H9 (cell line): Measurements from ENCODE around the gene CTH. TPM values are rescaled to one million over a fixed set of nuclear protein-coding genes. Genes with fewer than 3 reads are reported as not detected.

Experiments
- DNase-seq: peaks from one replicate; pipeline ENCODE4 v3.0.0-alpha.2; 2017
- H2AFZ ChIP-seq: one replicate; pipeline ENCODE4 v1.6.1; 2013; ENCODE audit warnings: mild to moderate bottlenecking, low read length, control low read depth, moderate library complexity
- H2AK5ac ChIP-seq: 2 replicates; pipeline ENCODE4 v1.6.1; 2013; ENCODE audit warnings: low read length, control low read depth, mixed read lengths; ENCODE audit not compliant: insufficient read length
- H2BK120ac ChIP-seq: one replicate; pipeline ENCODE4 v1.6.1; 2013; ENCODE audit warnings: low read depth, mild to moderate bottlenecking, low read length, control low read depth, inconsistent platforms; ENCODE audit not compliant: poor library complexity, severe bottlenecking
- H2BK12ac ChIP-seq: 2 replicates; pipeline ENCODE4 v1.6.1; 2013; ENCODE audit warnings: low read length, control low read depth, mixed read lengths, low read depth; ENCODE audit not compliant: insufficient read length
- H2BK15ac ChIP-seq: 2 replicates; pipeline ENCODE4 v1.6.1; 2013; ENCODE audit warnings: low read depth, low read length, control low read depth
- H2BK20ac ChIP-seq: one replicate; pipeline ENCODE4 v1.6.1; 2013; ENCODE audit warnings: low read depth, mild to moderate bottlenecking, low read length, control low read depth, inconsistent platforms; ENCODE audit not compliant: poor library complexity, severe bottlenecking
- H2BK5ac ChIP-seq: 2 replicates; pipeline ENCODE4 v1.6.1; 2013; ENCODE audit warnings: low read length, control low read depth, mixed read lengths; ENCODE audit not compliant: insufficient read length
- H3K14ac ChIP-seq: 2 replicates; pipeline ENCODE4 v1.6.1; 2013; ENCODE audit warnings: low read length, control low read depth; ENCODE audit not compliant: insufficient read depth
- H3K18ac ChIP-seq: 2 replicates; pipeline ENCODE4 v1.6.1; 2013; ENCODE audit warnings: low read depth, mild to moderate bottlenecking, mixed read lengths, low read length, control low read depth; ENCODE audit not compliant: insufficient read length
- H3K23ac ChIP-seq: 2 replicates; pipeline ENCODE4 v1.6.1; 2013; ENCODE audit warnings: low read length, control low read depth, mixed read lengths, low read depth; ENCODE audit not compliant: insufficient read length
- H3K23me2 ChIP-seq: 2 replicates; pipeline ENCODE4 v1.6.1; 2013; ENCODE audit warnings: low read depth, mild to moderate bottlenecking, mixed read lengths, low read length, control low read depth; ENCODE audit not compliant: insufficient read length, poor library complexity, severe bottlenecking
- H3K27ac ChIP-seq: 2 replicates; pipeline ENCODE4 v1.5.1; 2013; ENCODE audit warnings: low read length, control low read depth, mixed read lengths, low read depth; ENCODE audit not compliant: insufficient read length
- H3K27me3 ChIP-seq: 2 replicates; pipeline ENCODE4 v1.6.1; 2013; ENCODE audit warnings: low read length, control low read depth, inconsistent platforms; ENCODE audit not compliant: insufficient read depth
- H3K4ac ChIP-seq: 2 replicates; pipeline ENCODE4 v1.6.1; 2013; ENCODE audit warnings: low read depth, mild to moderate bottlenecking, control low read depth, inconsistent platforms, low read length, moderate library complexity
- H3K4me1 ChIP-seq: 2 replicates; pipeline ENCODE4 v1.6.1; 2013; ENCODE audit warnings: low read length, control low read depth, inconsistent platforms; ENCODE audit not compliant: insufficient read depth
- H3K4me2 ChIP-seq: 2 replicates; pipeline ENCODE4 v1.6.1; 2013; ENCODE audit warnings: low read length, control low read depth, mixed read lengths; ENCODE audit not compliant: insufficient read length, insufficient read depth
- H3K56ac ChIP-seq: 2 replicates; pipeline ENCODE4 v1.6.1; 2013; ENCODE audit warnings: low read depth, mild to moderate bottlenecking, mixed read lengths, low read length, control low read depth; ENCODE audit not compliant: insufficient read length
- H3K79me1 ChIP-seq: 2 replicates; pipeline ENCODE4 v1.6.1; 2013; ENCODE audit warnings: low read depth, mild to moderate bottlenecking, moderate library complexity, low read length, control low read depth, inconsistent platforms; ENCODE audit not compliant: insufficient read depth, poor library complexity, severe bottlenecking
- H3K79me2 ChIP-seq: 2 replicates; pipeline ENCODE4 v1.6.1; 2013; ENCODE audit warnings: low read length, control low read depth, inconsistent platforms; ENCODE audit not compliant: insufficient read depth
- H3K9ac ChIP-seq: 2 replicates; pipeline ENCODE4 v1.6.1; 2013; ENCODE audit warnings: low read length, control low read depth, mixed read lengths; ENCODE audit not compliant: insufficient read length; ENCODE audit errors: extremely low read depth
- H3K9me3 ChIP-seq: one replicate; pipeline ENCODE4 v1.6.1; 2013; ENCODE audit warnings: low read depth, low read length, inconsistent platforms; ENCODE audit not compliant: control insufficient read depth
- H3T11ph ChIP-seq: one replicate; pipeline ENCODE4 v1.6.1; 2013; ENCODE audit warnings: mild to moderate bottlenecking, low read length, control low read depth, inconsistent platforms
- H4K20me1 ChIP-seq: one replicate; pipeline ENCODE4 v1.6.1; 2013; ENCODE audit not compliant: control insufficient read depth, insufficient read length, insufficient read depth
- H4K5ac ChIP-seq: 2 replicates; pipeline ENCODE4 v1.6.1; 2013; ENCODE audit warnings: low read depth, mild to moderate bottlenecking, mixed read lengths, low read length, control low read depth; ENCODE audit not compliant: insufficient read length
- H4K8ac ChIP-seq: replicated peaks from 2 replicates; pipeline ENCODE4 v1.6.1; 2013; ENCODE audit warnings: low read length, control low read depth, mixed read lengths, low read depth; ENCODE audit not compliant: insufficient read length
- H4K91ac ChIP-seq: 2 replicates; pipeline ENCODE4 v1.6.1; 2013; ENCODE audit warnings: low read depth, mild to moderate bottlenecking, moderate library complexity, mixed read lengths, low read length, control low read depth; ENCODE audit not compliant: insufficient read length
- H3K27ac Mint-ChIP-seq, 3 experiments: 2 replicates in 2 of 3; 3 replicates in 1 of 3; pipeline ENCODE4 v1.8.0; 2020 to 2021; ENCODE audit warnings: mixed read lengths in 3 of 3, mild to moderate bottlenecking in 1 of 3, moderate library complexity in 1 of 3
- H3K27me3 Mint-ChIP-seq: 2 replicates; pipeline ENCODE4 v1.8.0; 2021; ENCODE audit warnings: low read depth, mild to moderate bottlenecking, moderate library complexity, mixed read lengths
- H3K36me3 Mint-ChIP-seq, 3 experiments: 2 replicates in 2 of 3; 3 replicates in 1 of 3; pipeline ENCODE4 v1.8.0; 2020 to 2021; ENCODE audit warnings: low read depth in 3 of 3, mixed read lengths in 3 of 3; ENCODE audit not compliant: insufficient read depth in 1 of 3
- H3K4me1 Mint-ChIP-seq, 2 experiments: 2 replicates each; pipeline ENCODE4 v1.8.0; 2020; ENCODE audit warnings: mixed read lengths in 2 of 2
- H3K4me3 Mint-ChIP-seq, 2 experiments: 2 replicates in 1 of 2; 3 replicates in 1 of 2; pipeline ENCODE4 v1.8.0; 2020 to 2021; ENCODE audit warnings: mild to moderate bottlenecking in 2 of 2, mixed read lengths in 2 of 2, moderate library complexity in 1 of 2
- H3K9me3 Mint-ChIP-seq, 2 experiments: 2 replicates in 1 of 2; 3 replicates in 1 of 2; pipeline ENCODE4 v1.8.0; 2020; ENCODE audit warnings: mild to moderate bottlenecking in 2 of 2, mixed read lengths in 2 of 2, moderate library complexity in 1 of 2
- CTCF ChIP-seq: fragments of 200-600 bp; sonication (generic); conservative IDR thresholded peaks from 3 replicates; pipeline ENCODE4 v1.8.0; 2021; ENCODE audit warnings: antibody characterized with exemption, mild to moderate bottlenecking
- WGBS: extraction: QIAGEN DNeasy Blood & Tissue Kit; methylation state at CpG from one replicate; pipeline ENCODE4 v1.1.7; 2013; ENCODE audit warnings: missing lambda C conversion rate, low lambda C conversion rate, mixed read lengths; ENCODE audit not compliant: insufficient read length; ENCODE audit errors: extremely low coverage; 5-methylcytosine and 5-hydroxymethylcytosine counted together
- total RNA-seq: library from RNA; stranded (reverse); gene quantifications from 2 replicates; pipeline ENCODE4 v1.2.1, GENCODE V29; 2021

CTH gene
- total RNA-seq, 1 experiment from 2014 or later = 15.5 TPM

GRCh38 chr1:70429219-70429618, 18.2 kb downstream of the CTH start:
- H2BK15ac ChIP-seq = no peak overlapping the region
- no peak overlapping the region for H2AK5ac ChIP-seq
- no peak overlapping the region for H2BK12ac ChIP-seq
- H4K91ac ChIP-seq = no peak overlapping the region
- no peak overlapping the region for H3K4me3 Mint-ChIP-seq
- no peaks in the 10 kb centered on the region for H4K20me1 ChIP-seq
- H3K9me3 Mint-ChIP-seq = no peaks in the 10 kb centered on the region
- no peaks in the 10 kb centered on the region for H3K23me2 ChIP-seq
- H3K27me3 Mint-ChIP-seq = no peaks in the 10 kb centered on the region
- H3K18ac ChIP-seq = no peak overlapping the region
- H3K56ac ChIP-seq = no peak overlapping the region
- no peak for TF ChIP-seq CTCF
- H3K23ac ChIP-seq = no peak overlapping the region
- no peaks in the 10 kb centered on the region for H3K9me3 ChIP-seq
- no peaks in the 10 kb centered on the region for H3K79me2 ChIP-seq
- H3K79me1 ChIP-seq = no peaks in the 10 kb centered on the region
- WGBS = no CpG with 5 or more reads among the region's 2 CpGs
- H3K27me3 ChIP-seq = no peaks in the 10 kb centered on the region
- H4K5ac ChIP-seq = no peak overlapping the region
- no peak overlapping the region for H3K9ac ChIP-seq
- H3K27ac ChIP-seq = no peak overlapping the region
- no peak overlapping the region for H4K8ac ChIP-seq
- no peak overlapping the region for H3K4ac ChIP-seq
- no peak overlapping the region for H2BK20ac ChIP-seq
- H3T11ph ChIP-seq = no peak overlapping the region
- H2BK120ac ChIP-seq = no peak overlapping the region
- H2BK5ac ChIP-seq = no peak overlapping the region
- no peak overlapping the region for H3K4me2 ChIP-seq
- peaks cover 11 to 21% of the 10 kb centered on the region in 2 experiments for H3K4me1 Mint-ChIP-seq
- H3K14ac ChIP-seq = no peak overlapping the region
- peak overlapping the region in 1 of 3 experiments; percentile 9; a peak in 2 of 7 replicates for H3K27ac Mint-ChIP-seq
- H3K36me3 Mint-ChIP-seq = peaks cover 34 to 68% (median 65%) of the 10 kb centered on the region in 3 experiments
- H2AFZ ChIP-seq = no peak overlapping the region
- no peak for DNase-seq
- peaks cover 4% of the 10 kb centered on the region; the same call in 1 of the 2 replicates for H3K4me1 ChIP-seq
